Cortex of kidney (tissue), 1 donor: ENCODE measurements around the gene C2CD4C.
"Not testable (repeated sequence)": the region's sequence is repeated elsewhere in the genome, so short reads cannot be mapped to it uniquely, and the experiment has no call there.

Experiments used
- DNase-seq: peaks from one replicate; lab custom pipeline; 2025; lab: John Stamatoyannopoulos, UW

C2CD4C gene

DNA sequence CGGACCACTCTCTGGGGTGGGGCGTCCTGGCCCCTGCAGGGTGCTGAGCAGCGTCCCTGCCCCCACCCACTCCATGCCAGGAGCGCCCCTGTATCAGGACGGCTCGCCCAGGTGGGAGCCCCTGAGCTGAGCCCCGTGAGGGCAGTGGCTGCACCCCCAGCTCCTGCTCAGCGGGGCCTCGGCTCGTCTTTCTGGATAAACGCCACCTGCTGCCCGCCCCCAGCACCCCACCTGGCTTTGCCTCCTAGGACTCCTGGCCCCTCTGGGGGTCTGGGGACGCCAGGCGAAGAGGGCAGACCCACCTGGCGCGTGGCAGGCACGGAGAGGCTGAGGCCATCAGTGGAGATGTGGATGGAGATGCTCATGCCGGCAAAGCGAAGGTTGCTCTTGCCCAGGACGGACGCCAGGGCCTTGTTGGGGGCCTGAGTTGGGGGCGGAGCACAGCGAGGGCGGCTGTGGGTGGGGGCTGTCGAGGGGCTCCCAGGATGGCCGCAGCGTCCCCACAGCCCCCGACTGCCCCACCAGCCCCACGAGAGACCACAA is 29.5 kb upstream of the C2CD4C start:
- no peak for DNase-seq

DNA sequence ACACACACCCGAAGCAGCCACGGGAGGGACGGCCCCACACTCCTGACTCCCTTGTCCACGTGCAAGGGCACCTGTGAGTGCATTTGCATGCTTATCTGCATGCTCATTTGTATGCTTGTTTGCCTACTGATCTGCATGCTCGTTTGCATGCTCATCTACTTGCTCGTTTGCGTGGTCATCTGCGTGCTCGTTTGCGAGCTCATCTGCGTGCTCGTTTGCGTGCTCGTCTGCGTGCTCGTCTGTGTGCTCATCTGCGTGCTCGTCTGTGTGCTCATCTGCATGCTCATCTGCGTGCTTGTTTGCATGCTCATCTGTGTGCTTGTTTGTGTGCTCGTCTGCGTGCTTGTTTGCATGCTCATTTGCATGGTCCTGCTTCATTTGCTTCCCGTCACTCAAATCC is 28.1 kb upstream of the C2CD4C start:
- no peak for DNase-seq

DNA sequence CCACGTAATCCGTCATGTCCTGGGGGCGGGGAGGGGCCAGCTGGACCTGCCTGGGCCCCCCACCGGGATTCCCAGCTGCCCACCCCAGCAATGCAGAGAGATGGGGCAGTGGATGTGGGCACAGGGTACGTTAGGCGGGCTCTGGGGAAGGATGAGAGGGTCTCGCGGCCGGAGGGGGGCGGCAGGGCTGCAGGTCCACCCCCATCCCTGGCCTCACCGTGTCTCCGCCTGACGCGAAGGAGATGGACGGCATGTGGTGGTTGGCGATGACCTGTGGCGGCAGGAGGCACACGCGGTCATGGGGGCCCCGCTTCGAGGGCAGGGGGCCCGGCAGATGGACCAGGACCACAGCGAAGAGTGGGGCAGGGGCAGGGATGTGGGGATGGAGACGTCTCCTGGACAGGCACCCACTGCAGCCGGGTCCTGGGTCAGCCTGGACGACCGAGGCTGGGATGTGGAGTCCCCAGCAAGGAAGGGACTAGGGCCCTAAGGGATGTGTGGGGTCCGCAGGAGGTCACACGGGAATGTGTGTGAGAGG is 27.5 kb upstream of the C2CD4C start:
- no peak for DNase-seq

DNA sequence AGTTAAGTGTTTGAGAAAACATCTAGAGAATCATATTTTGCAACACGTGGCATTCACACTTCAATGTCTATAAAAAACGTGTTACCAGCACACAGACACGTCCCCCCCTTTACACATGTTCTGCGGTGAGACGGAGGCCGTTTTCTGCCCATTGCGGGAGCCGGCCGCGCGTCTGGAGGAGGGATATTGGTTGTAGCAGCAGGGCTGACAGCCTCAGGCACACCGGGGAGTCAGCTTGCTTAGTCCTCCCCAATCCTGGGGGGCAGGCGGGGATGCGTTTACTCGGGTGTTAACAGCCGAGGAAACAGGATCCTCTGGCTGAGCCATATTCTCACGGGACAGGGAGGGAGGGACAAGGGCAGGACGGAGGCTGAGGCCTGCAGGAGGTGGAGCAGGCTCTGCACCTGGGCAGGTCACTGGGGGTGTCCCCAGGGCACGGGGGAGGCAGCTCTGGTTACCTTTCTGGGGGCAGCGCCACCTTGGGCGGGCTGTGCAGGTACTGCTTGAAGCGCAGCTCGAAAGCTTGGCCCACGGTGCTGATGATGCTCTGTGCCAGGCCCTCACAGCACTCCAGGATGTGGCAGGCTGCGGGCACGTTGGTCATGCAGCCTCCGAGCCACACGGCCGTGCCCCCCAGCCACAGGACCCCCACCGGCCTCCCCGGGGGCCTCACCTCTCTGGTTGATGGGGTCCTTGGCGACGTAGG is 26.9 kb upstream of the C2CD4C start:
- DNase-seq: no peak

DNA sequence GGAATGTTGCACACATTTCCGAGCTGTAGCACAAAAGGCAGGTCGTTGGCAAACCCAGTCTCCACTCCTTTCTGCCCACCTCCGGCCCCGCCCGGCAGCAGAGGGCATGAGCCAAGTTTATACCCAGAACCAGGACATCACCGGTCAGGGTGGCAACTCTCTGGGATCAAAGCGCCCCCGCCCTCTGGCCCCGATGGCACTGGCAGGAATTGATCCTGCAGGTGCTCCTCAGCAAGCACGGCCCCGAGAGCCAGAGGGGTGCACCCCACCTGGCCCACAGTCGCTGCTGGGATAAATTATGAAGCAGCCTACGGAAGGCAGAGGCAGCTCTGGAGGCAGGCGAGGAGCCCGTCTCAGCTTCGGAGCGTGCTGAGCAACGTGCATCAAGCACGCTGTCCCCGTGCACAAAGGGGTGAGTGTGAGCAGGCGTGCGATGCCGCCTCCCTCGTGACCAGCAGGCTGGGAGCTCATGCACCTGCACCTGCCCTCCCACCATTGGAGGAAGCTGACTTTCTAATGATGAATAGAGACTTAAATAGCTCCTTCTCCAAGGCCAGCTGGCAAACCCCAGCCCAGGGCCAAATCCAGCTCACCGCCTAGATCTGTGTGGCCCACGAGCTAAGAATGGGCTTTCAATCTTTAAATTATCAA is 26.2 kb upstream of the C2CD4C start:
- no peak for DNase-seq

DNA sequence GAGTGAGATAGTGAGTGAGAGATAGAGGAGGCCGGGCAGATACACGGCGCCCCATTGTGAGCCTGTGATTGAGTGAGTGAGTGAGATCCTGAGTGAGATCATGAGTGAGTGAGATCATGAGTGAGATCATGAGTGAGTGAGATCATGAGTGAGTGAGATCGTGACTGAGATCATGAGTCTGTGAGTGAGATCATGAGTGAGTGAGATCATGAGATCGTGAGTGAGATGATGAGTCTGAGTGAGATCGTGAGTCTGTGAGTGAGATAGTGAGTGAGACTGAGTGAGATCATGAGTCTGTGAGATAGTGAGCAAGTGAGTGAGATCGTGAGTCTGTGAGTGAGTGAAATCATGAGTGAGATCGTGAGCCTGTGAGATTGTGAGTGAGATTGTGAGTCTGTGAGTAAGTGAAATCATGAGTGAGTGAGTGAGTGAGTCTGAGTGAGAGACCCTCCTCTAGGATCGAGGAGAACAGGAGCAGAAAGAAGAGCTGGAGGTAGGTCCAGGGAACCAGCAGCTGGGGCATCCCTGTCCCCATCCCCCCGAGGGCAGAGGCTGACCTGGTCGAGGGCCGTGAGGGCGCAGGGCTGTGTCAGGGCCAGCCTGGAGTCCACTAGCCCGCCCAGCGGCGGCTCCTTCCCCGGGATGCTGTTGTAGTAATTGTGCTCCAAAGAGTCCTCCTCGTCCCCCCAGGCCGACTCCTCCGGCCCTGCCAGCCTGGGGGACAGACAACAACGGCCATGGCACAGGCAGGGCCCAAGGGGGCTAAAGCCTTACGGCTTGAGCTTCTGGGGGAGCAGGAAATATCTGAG is 25.4 kb upstream of the C2CD4C start:
- DNase-seq: no peak

DNA sequence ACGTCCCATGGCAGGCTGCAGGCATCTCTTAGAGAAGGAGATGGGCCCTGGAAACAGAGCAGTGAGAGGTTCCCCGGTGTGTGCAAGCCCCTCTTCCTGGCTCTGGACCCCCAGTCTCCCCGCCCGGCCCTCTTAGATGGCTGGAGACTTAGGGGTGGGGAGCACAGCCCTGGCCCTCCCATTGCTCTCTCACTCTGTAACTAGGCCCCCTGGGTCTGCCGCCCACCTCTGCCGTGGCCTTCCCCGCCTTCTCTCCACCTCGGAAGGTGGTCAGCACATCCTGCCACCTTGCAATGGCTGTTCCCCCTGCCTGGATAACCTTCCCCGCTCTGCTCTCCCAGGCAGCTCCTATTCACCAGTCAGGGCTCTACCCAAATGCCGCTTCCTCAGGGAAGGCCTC is 21.8 kb upstream of the C2CD4C start:
- DNase-seq: no peak

DNA sequence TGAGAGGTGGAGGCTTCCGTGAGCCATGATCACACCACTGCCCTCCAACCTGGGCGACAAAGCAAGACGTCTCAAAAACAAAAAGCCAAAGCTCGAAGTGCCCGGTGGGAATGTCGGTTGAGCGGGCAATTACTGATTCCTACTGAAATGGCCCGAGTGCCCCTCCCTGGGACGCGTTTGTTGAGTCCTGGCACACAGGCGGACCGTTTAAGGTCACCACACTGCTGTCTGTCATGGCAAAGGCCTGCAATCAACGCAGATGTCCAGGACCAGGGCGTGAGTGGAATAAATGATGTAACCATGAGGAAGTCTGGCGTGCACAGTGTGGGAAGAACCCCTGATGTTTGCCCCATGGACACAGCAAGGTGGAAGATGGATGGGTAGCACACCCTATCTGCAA is 19.2 kb upstream of the C2CD4C start:
- no peak for DNase-seq

DNA sequence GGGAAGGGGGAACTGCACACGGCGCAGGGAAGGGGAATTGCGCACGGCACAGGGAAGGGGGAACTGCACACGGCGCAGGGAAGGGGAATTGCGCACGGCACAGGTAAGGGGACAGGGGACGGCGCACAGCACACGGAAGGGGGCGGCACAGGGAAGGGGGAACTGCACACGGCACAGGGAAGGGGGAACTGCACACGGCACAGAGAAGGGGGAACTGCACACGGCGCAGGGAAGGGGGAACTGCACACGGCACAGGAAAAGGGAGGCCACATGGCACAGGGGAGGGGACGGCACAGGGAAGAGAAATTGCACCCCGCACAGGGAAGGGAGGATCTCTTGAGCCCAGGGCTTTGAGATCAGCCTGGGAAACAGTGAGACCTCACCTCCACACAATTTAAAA is 18.7 kb upstream of the C2CD4C start:
- not testable (repeated sequence) for DNase-seq

DNA sequence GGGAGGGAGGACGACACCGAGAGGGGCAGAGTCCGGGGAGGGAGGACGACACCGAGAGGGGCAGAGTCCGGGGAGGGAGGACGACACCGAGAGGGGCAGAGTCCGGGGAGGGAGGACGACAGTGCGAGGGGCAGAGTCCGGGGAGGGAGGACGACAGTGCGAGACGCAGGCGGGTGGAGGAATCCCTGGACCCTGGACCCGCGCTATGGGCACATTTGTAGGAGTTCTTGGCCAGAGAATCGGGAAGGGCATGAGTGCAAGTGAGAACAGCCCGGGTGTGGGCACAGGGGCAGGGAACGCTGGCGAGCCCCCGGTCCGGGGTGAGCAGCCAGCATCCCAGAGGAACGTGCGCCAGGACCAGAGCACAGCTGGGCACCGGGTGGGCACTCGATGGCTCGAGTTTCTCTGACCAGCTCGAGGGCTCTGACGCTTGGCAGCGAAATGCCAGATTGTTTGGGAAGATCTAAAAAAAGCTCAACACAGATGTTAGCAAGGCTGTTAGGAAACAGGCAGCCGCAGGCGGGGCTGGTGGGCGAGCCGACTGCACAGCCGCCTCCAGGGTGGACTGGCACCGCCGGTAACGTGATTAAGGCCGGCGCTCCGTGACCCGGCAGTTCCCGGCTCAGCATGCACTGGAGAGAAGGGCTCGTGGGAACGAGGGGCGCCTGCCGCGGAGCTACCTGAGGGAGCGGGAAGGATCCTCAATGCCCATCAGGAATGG is 17.9 kb upstream of the C2CD4C start:
- no peak for DNase-seq

DNA sequence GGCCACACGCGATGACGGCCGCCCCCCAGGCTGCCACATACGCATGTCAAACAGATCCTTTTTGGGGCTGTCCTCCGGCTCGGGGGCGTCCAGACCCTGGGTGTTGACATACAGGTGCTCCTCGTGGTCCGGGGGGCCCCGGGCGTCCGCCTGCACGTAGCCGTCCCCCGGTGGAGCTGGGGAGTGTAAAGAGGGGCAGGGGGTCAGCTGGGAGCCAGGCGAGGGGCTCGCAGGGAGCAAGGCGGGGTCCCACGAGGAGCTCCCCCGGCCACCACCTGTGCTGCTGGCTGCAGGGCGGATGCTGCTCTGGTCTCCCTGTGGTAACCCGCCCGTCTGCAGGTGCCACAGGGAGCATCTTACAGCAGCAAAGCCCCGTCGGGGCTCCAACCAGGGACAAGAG is 16.1 kb upstream of the C2CD4C start:
- DNase-seq: no peak

DNA sequence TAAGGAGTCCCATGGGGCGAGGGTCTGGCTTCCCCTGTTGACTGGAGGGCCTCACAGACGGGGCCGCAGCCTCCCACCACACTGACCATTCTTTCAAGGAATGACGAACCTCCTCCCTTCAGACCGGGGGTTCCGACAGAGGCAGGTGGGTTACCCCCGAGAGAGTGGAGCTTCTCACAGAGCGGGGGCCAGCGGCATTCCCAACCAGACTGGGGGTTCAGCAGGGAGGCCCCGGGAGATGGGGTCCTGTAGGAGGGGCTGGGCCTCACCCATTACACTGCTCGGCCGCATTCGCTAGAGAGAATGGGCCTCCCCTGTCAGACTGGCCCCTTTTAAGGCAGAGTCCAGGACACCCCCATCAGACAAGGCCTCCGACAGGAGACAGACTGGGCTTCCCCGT is 15.6 kb upstream of the C2CD4C start:
- no peak for DNase-seq

DNA sequence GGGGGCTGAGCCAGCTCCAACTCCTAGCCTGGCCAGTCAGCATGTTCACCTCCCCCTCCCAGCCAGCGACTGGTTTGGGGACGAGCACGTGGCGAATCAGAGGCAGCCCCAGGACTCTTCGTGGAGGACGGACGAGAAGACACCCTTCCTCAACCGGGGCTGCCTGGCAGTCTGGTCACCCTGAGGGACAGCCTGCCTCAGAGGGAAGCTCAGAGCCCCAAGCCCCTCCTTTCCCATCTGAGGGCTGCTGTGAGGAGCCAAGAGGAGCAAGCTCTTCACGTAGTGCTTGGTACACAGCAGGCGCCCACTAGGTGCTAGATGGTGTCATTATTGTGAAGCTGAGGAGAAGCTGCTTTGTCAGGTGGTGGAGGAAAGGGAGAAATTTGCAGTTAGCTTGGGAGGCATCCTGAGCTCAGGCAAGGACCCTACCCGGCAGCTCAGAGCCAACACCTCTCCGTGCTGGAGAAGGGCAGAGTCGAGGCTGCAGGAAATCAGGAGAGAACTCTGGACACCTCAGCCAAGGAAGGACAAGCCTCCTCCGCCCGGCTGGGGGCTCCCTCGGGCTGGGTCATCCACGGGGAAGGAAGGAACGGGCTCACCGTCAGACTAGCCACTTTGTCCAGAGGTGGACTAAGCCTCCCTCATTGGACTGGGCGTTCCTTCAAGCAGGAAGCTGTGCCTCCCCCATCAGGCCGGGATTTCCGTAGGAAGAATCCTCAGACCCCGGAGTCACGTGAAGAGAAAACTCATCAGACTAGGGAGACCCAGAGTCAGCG is 14.9 kb upstream of the C2CD4C start:
- DNase-seq: no peak

DNA sequence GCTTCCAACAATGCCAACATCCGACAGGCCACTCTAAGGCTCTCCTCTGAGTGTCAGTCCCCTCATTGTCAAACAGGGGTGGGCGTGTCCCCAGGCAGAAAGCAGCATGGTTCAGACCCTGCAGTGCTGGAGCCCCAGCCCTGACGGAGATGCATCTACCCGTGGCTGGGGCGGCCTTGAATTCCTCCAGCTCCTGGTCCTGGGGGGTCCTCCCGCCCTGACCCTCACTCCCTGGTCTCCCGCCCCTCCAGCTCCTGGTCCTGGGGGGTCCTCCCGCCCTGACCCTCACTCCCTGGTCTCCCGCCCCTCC is 13.9 kb upstream of the C2CD4C start:
- DNase-seq: not testable (repeated sequence)

DNA sequence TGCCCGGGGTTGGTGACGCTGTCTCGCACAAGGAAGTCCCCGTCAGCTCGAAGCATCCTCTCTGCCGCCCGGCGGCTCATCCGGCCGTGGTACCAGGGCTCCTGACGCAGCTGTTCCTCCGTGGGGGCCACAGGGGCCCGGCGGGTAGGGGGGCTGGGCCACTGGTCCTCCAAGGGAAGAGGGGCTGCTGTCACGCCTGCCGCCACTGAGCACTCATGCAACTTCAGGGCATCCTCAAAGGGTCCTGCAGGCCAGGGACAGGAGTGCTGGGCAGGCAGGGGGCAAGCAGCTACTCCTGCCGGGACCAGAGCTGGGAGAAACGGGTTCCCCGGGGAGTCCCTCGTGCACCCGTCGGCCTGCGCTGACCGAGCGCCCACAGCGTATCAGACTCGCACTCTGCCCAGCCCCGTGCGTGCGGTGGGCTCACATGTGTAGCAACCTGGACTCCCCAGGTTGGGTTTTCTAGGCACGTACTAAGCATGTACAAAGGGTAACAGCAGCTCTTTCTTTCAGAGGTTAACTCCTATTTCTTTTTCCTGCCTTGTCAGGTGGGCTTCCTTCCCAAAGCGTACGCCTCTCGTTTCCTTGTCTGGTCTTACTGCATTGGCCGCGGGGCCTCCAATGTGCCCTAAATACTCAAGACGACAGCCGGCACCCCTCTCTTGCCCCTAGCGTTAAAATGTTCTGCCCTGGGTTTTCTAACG is 13.4 kb upstream of the C2CD4C start:
- no peak for DNase-seq

DNA sequence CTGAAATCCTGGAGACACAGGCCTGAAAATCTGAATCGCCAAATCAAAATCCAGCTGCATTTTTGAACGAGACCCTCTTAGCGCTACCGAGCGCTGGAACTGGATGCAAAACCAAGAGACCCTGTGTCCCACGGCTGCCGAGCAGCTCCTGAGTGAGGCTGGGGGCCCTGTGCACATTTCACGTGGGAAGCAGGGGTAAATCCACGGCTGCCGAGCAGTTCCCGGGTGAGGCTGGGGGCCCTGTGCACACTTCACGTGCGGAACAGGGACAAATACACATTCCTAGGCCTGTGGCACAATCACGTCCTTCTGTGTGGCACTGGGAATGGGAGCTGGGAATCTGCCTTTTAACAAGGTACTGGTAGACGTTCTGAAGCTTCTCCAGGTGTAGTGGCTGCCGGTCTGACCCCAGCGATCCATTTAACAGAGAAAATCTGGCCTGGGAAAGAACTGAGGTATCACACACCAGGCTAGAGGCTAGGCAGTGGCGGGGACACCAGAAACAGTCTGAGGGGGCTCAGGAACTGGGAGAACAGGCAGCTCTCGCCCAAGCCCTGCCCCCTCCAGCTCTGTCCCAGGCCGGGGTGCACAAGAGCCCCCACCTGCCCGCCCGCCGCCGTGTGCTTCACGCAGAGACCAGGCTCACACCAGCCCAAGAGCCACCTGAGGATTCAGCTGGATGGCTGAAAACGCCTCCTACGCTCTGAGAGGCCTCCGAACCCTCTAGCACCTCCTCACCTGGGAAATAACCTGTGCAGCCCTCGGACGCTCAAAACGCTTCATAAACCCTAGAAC is 11.0 kb upstream of the C2CD4C start:
- no peak for DNase-seq

DNA sequence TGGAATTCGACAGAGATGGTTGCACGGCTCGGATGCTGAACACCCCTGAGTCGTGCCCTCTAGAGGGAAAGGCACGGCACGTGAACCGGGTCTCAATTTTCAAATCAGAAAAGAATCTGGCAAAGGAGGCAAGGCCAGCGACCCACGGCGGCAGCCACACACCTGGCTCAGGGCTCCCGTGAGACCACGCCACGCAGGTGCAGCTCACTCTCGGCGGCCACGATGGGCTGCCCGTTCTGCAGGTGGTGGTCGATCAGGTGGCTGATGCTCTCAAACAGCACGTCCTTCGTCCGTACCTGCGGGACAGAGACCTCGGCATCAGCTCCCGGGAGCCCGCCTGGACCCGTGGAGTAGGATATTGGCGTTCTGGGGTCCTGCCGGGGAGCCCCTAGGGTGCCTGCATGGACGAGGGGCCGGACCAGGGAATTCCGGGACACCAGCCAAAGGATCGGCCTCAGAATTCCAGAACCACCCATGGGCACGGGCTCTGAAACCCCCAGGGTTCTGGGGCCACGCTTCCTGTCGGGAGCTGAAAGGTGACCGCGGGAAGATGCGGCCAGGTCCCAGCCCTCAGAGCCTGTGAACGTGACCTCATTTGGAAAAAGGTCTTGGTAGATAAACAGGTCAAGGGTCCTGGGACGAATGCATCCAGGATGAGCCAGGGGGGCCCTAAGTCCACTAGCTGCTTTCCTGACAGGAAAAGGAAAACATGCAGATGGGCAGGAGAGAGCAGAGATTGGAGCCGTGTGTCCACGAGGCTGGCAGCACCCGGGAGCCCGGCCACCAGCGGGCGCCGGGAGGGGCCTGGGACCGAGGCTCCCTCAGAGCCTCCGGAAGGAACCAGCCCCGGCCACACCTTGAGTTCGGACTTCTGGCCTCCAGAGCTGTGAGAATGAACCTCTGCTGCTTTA is 10.1 kb upstream of the C2CD4C start:
- no peak for DNase-seq

DNA sequence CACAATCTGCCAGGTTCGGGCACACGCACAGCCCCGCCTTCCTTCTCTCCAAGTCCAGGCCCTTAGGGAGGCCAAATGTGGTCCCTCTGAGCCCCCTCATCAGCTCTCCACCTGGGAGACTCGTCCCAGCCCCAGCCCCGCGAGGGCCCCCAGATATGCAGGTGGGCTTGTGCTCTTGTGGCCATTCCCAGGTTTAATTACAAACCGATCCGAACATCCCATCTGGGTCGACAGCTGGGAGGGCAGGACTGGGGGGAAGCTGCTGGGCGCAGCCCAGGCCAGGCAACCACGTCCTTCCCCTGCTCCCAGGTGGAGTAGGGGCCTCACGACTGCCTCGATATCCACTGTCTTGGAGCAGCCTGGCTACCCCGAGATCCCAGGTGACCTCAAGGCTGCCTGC is 7.5 kb upstream of the C2CD4C start:
- no peak for DNase-seq

DNA sequence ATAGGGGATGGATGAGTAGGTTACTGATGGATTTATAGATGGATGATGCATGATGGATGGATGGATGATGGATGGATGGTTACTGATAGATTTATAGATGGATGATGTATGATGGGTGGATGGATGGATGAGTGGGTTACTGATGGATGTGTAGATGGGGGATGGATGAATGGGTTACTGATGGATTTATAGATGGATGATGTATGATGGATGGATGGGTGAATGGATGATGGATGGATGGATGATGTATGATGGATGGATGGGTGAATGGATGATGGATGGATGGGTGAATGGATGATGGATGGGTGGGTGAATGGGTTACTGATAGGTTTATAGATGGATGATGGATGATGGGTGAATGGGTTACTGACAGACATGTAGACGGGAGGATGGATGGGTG is 6.3 kb upstream of the C2CD4C start:
- no peak for DNase-seq
